NT2/D1 (cell line): ENCODE results near the gene WFIKKN2.

Experiments used
- SUZ12 ChIP-seq: IDR thresholded peaks from 2 replicates; pipeline ENCODE4 v1.6.1; 2011; ENCODE audit not compliant: insufficient read length, insufficient read depth; ENCODE audit errors: extremely low read depth
- YY1 ChIP-seq: IDR thresholded peaks from 2 replicates; pipeline ENCODE4 v1.6.1; 2011; ENCODE audit not compliant: insufficient read length, insufficient read depth

DNA sequence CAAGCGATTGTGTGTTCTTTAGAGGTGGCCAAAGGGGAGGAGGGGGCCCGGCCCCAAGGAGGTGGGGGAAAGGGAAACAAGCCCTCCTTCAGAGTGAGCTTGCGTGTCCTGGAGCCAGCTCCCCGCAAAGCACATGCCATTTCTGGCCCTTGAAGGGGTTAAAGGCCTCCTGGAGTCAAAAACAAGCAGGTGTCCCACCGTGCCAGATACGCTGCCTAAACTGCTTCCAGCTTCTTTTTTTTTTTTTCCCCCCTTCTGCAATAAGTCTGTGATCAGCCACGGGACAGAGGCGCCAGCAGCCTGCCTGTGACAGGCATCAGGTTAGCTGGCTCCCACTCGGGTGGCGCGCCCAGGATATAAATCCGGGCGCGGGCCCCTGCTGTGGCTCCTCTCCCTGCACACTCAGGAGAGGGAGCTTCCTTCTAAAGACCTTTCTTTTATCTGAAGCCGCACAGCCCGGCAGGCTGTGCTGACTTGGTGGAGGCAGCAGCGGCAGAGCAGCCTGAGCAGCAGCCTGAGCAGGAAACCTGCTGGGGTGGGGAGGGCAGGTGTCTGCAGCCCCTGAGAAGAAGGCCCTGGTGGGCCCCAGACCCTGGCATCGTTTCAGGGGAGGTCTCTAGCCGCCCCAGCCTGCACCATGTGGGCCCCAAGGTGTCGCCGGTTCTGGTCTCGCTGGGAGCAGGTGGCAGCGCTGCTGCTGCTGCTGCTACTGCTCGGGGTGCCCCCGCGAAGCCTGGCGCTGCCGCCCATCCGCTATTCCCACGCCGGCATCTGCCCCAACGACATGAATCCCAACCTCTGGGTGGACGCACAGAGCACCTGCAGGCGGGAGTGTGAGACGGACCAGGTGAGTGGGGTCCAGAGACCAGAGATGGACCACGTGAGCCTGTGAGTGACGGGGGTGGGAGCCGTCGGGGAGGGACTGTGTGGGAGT lies at the start of gene WFIKKN2:
- TF ChIP-seq SUZ12 (no peak), YY1 (no peak)
